ENCODE results near the gene TMEM267.
A peak's percentile ranks its signal among the peaks of the same experiment; 100 is the strongest.
"Not testable (repeated sequence)": the region's sequence is repeated elsewhere in the genome, so short reads cannot be mapped to it uniquely, and the experiment has no call there.

TMEM267 gene

GRCh38 chr5:43456556-43456955 lies 27.1 kb downstream of the TMEM267 start:
- no peak for DNase-seq (ENCODE audit: low read depth)

- not testable (repeated sequence) for DNase-seq (ENCODE audit: low read depth)
These were observed 42.1 kb downstream of the TMEM267 start for GRCh38 chr5:43441575-43441974.

- DNase-seq (ENCODE audit: low read depth), result no peak
These were observed 46.5 kb downstream of the TMEM267 start for GRCh38 chr5:43437062-43437660.

DNA sequence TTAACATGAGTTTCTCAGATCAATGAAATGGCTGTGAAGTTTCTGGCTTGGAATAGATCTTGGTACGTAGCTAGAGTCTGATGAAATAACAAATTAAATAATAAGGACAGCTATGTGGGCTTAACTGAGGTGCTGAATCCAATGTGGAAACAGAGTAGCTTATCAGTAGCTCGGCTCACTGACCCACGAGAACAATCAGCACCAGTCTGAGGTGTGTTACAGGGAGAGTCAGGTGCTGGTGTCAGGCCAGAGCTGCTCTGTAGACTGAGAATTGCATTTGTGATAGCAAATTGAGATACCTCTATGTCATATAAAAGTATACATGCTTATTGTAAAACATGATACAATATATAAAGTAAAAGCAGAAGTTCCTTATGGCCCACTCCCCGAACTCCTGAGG lies 50.3 kb downstream of the TMEM267 start:
- DNase-seq (ENCODE audit: low read depth), result no peak

GRCh38 chr5:43432486-43433375 lies 50.9 kb downstream of the TMEM267 start:
- DNase-seq (ENCODE audit: low read depth), result peak; percentile 77

DNA sequence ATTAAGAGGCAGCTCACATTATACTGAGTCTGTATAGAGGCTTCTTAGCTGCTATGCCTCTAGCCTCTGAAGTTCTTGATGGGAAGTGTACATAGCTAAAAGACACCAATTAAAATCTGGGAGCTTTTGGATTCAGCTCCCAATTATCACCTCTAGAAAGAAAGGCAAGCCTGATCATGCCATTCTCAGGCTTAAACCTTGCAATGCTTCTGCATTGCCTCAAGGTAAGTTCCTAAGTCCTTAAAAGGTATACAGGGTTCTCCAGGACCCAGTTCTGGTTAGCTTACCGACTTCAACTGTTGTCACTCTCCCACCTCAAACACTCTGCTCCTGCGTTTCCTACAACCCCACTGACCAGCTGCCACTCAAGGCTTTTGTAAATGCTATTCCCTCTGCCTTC lies 54.0 kb downstream of the TMEM267 start:
- DNase-seq (ENCODE audit: low read depth), result no peak

GRCh38 chr5:43429016-43429415 lies 54.6 kb downstream of the TMEM267 start:
- DNase-seq (ENCODE audit: low read depth), result no peak

GRCh38 chr5:43427306-43427705 lies 56.4 kb downstream of the TMEM267 start:
- DNase-seq (ENCODE audit: low read depth), result no peak

- peak; percentile 72 for DNase-seq (ENCODE audit: low read depth)
These were observed 57.7 kb downstream of the TMEM267 start for GRCh38 chr5:43425983-43426382.

- not testable (repeated sequence) for DNase-seq (ENCODE audit: low read depth)
These were observed 60.6 kb downstream of the TMEM267 start for GRCh38 chr5:43423086-43423485.

GRCh38 chr5:43422143-43422542 lies 61.5 kb downstream of the TMEM267 start:
- no peak for DNase-seq (ENCODE audit: low read depth)

GRCh38 chr5:43421450-43422133 lies 62.1 kb downstream of the TMEM267 start:
- no peak for DNase-seq (ENCODE audit: low read depth)

DNA sequence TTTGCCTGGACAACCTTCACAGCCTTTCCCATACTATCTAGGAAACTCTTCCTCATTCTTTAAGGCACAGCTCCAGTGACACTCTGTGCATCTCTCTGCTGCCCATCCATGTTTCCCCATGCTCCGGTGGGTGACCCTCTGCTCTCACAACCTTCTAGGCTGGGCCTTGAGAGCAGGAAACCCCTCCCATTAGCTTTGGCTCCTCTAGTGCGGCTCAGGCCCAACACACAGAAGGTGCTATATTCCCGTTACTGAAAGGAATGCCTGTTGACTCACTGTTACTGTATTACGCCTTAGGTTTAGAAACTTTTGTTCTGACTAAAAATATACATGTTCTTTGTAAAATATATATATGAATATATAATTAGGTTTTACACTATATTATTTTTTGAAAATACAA lies 63.4 kb downstream of the TMEM267 start:
- no peak for DNase-seq (ENCODE audit: low read depth)

DNA sequence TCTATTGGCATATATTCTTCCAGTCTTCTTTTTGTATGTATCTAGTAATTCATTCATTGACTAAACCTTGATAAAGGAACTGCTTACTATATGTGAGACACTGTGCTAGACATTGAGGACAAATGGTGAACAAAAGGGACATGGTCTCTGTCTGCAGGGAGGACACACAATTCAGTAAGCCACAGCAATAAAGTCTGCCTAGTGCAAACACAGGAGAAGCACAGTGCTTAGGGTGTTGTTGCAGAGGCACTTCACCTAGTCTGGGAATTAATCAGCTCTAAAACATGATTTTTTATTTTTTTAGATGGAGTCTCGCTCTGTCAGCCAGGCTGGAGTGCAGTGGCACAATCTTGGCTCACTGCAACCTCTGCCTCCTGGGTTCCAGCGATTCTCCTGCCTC lies 65.1 kb downstream of the TMEM267 start:
- no peak for DNase-seq (ENCODE audit: low read depth)

- no peak for DNase-seq (ENCODE audit: low read depth)
These were observed 66.8 kb downstream of the TMEM267 start for GRCh38 chr5:43416803-43417394.

DNA sequence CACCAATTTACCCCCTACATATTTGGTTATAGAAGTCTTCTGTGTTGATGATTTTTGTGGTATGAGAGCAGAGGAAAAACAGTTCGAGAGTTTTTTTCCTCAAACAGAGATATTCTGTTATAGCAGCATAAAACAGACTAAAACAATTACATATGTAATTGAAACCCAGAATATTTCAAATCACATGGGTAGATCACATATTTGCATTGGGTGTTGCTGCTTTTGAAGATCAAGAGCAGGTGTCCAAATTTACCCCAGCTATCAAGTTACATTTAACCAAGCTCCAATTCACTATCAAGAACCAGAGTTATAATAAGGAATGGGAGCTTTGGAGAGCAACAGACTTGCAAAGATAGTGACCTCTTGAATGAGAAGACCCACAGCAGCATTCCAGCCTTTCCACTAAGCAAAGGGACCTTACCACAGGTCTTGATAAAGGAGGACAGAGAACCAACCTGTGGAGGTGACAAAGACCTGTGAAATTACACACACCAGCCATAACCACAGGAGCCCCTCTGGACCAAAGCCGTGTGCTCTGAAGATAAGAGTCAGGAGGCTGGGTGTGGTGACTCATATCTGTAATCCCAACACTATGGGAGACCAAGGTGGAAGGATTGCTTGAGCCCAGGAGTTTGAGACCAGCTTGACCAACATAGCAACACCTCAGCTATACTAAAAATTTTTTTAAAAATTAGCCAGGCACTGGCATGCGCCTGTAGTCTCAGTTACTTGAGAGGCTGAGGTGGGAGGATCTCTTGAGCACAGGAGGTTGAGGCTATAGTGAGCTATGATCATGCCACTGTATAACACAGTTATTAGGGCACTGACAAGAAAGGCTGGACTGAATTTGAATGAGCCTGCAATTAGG lies 67.5 kb downstream of the TMEM267 start:
- DNase-seq (ENCODE audit: low read depth), result no peak

- no peak for DNase-seq (ENCODE audit: low read depth)
These were observed 69.7 kb downstream of the TMEM267 start for GRCh38 chr5:43413966-43414365.

DNA sequence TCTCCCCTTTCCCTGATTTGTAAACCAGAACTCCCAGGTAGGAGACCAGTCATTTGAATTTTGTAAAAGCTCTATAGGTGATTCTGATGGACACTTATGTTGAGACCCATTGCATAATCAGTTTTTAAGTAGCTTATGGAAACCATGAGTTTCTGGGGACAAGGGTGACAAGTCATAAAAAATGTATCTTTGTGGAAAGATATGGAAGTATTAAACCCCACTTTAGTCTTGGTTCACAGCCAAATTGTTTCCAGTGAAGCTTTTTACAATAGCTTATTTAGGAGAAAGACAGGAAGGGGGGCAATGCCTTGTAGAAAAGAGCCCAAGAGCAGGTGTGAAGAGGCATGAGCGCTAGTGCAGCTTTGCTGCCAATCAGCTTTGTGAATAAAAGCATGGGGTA lies 71.0 kb downstream of the TMEM267 start:
- DNase-seq (ENCODE audit: low read depth), result no peak

DNA sequence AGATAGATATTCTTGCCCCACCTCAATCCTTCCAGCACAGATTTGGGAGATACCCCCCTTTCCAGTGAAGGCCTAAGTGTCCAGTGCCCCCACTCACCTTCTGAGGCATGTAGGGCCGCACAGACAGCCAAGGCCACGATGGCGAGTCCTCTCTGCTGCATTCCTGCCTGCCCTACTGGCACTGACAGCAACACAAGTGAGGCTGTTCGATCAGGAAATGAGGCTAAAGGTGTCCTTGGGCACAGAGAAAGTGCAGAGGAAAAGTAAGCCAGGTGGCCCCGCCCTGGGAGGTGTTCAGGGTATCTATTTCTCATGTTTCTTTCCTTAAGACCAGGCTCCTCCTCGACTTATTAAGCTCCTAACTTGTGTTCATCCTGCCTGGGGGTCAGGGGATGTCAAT lies 71.5 kb downstream of the TMEM267 start, which contains the start of gene CCL28:
Gene CCL28 (minus strand): TSS at position 236 of the 400 bp plus-strand sequence. CDS start 75 bp downstream, at position 161.
- DNase-seq (ENCODE audit: low read depth), result no peak

DNA sequence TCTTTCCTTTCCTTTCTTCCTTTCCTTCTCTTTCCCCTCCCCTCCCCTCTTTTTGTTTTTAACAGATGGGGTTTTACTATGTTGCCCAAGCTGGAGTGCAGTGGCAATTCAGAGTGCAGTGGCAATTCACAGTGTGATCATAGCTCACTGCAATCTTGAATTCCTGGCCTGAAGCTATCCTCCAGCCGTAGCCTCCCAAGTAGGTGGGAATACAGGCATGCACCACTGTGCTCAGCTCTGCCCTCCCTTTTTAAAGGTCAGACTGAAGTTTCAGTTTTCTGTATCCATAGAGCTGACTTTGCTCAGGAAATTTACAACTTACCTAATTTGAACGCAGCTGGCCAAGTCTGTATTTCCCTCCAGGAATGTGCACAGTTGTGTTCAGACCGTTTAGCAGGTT lies 72.2 kb downstream of the TMEM267 start:
- DNase-seq (ENCODE audit: low read depth), result no peak

GRCh38 chr5:43410414-43410813 lies 73.3 kb downstream of the TMEM267 start:
- no peak for DNase-seq (ENCODE audit: low read depth)

All from stromal cell of bone marrow (primary cell).